Measurements from ENCODE around the gene CES1. TPM values are rescaled to one million over a fixed set of nuclear protein-coding genes. Genes with fewer than 3 reads are reported as not detected.
"Not testable (repeated sequence)": the region's sequence is repeated elsewhere in the genome, so short reads cannot be mapped to it uniquely, and the experiment has no call there.

The CES1 gene
- total RNA-seq, 2 donors from 2014 or later, result 12.1 to 23.8 TPM

GRCh38 chr16:55773859-55774549, 58.9 kb downstream of the CES1 start:
- Histone ChIP-seq H3K27me3 (no peaks in the 10 kb centered on the region), H3K36me3 (no peaks in the 10 kb centered on the region), H3K27ac (no peak overlapping the region), H3K4me1 (no peaks in the 10 kb centered on the region), H3K4me3 (no peak overlapping the region), H3K9me3 (no peaks in the 10 kb centered on the region)
- DNase-seq (ENCODE audit: low spot score), result no peak
- TF ChIP-seq, protein P1, sequence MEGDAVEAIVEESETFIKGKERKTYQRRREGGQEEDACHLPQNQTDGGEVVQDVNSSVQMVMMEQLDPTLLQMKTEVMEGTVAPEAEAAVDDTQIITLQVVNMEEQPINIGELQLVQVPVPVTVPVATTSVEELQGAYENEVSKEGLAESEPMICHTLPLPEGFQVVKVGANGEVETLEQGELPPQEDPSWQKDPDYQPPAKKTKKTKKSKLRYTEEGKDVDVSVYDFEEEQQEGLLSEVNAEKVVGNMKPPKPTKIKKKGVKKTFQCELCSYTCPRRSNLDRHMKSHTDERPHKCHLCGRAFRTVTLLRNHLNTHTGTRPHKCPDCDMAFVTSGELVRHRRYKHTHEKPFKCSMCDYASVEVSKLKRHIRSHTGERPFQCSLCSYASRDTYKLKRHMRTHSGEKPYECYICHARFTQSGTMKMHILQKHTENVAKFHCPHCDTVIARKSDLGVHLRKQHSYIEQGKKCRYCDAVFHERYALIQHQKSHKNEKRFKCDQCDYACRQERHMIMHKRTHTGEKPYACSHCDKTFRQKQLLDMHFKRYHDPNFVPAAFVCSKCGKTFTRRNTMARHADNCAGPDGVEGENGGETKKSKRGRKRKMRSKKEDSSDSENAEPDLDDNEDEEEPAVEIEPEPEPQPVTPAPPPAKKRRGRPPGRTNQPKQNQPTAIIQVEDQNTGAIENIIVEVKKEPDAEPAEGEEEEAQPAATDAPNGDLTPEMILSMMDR (IDR thresholded peaks at IDR 0.05), result no peak

- no peaks in the 10 kb centered on the region for H3K36me3 ChIP-seq
- H3K4me1 ChIP-seq, result peaks cover 0 to 3% of the 10 kb centered on the region in 2 donors
- TF ChIP-seq, protein P1 (IDR thresholded peaks at IDR 0.05), result no peak
- H3K27me3 ChIP-seq, result no peaks in the 10 kb centered on the region
- no peak overlapping the region for H3K27ac ChIP-seq
- no peaks in the 10 kb centered on the region for H3K9me3 ChIP-seq
- no peak for DNase-seq (ENCODE audit: low spot score)
- H3K4me3 ChIP-seq, result no peak overlapping the region
Measured at GRCh38 chr16:55765161-55765560, 67.7 kb downstream of the CES1 start.

DNA sequence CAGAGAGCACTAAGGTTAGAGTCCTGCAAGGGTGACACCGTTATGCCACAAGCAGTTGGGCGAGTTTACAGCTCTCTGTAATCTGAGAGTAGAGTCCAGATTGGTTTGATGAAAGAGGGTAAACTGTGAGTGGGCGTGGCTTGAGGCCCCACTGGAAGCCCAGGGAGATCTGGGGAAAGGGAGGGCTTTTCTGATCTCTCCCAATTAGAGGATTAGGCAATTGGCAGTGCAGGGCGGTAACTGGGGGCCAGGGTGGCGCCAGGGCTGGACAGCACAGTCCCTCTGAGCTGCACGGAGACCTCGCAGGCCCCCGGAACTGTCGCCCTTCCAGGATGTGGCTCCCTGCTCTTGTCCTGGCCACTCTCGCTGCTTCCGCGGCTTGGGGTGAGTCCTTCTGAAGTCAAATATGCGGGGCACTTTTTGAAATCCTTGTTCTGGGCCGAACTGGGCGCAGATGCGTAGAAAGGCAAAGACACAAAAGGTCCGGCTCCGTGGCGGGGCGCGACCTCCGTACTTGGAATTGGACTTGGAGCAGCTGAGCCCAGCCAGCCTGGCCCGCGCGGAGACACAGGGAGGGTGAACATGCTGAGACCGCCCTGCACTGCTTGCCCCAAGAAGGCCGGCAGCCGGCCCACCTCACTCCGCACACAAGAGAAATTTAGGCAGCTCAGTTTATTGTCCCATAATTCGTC, 72.4 kb downstream of the CES1 start:
- no peak for DNase-seq (ENCODE audit: low spot score)
- peak overlapping the region in 1 of 2 donors; percentile 51 for H3K27ac ChIP-seq
- peaks cover 0 to 4% of the 10 kb centered on the region in 2 donors for H3K4me1 ChIP-seq
- peak overlapping the region in 1 of 2 donors; percentile 21 for H3K4me3 ChIP-seq
- H3K27me3 ChIP-seq, result no peaks in the 10 kb centered on the region
- H3K36me3 ChIP-seq, result no peaks in the 10 kb centered on the region
- TF ChIP-seq, protein P1 (IDR thresholded peaks at IDR 0.05), result no peak
- no peaks in the 10 kb centered on the region for H3K9me3 ChIP-seq

DNA sequence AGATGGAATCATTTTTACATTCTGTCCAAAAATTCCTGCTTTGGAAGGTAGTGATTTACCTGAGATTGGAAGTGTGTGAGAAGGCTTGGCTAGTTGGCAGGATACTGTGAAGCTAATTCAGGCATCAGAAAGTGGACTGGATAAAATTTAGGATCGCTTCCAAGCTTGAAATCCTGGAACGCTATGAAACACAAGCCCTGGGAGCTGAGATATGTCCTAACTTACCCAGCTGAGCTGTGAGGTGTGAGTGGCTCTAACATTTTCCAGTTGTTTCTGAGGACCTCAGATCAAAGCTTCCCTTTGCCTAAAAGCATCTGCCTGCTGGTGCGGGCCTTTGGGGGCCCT, 73.0 kb downstream of the CES1 start:
- not testable (repeated sequence) for H3K27me3 ChIP-seq; H3K4me1 ChIP-seq; H3K4me3 ChIP-seq; DNase-seq (ENCODE audit: low spot score); H3K36me3 ChIP-seq; H3K9me3 ChIP-seq
- peak overlapping the region in 1 of 2 donors; percentile 51 for H3K27ac ChIP-seq

GRCh38 chr16:55757595-55758527, 75.0 kb downstream of the CES1 start:
- H3K27me3 ChIP-seq; H3K9me3 ChIP-seq; H3K36me3 ChIP-seq; H3K4me3 ChIP-seq; H3K27ac ChIP-seq; H3K4me1 ChIP-seq; DNase-seq (ENCODE audit: low spot score): not testable (repeated sequence)

- TF ChIP-seq, protein P1 (IDR thresholded peaks at IDR 0.05), result no peak
- no peaks in the 10 kb centered on the region for H3K9me3 ChIP-seq
- H3K4me1 ChIP-seq, result peaks cover 0 to 4% of the 10 kb centered on the region in 2 donors
- no peaks in the 10 kb centered on the region for H3K36me3 ChIP-seq
- no peak for DNase-seq (ENCODE audit: low spot score)
- H3K27ac ChIP-seq, result no peak overlapping the region
- H3K27me3 ChIP-seq, result no peaks in the 10 kb centered on the region
- no peak overlapping the region for H3K4me3 ChIP-seq
Measured at GRCh38 chr16:55756963-55757362, 75.9 kb downstream of the CES1 start.

Measured in right atrium auricular region (tissue), 2 donors.